K562 (cell line): ENCODE results near the gene ACTL10. TPM values are rescaled to one million over a fixed set of nuclear protein-coding genes. Genes with fewer than 3 reads are reported as not detected.
A peak's percentile ranks its signal among the peaks of the same experiment; 100 is the strongest.

Experiments used
- DEAF1 ChIP-seq: fragments of 450-650 bp; formaldehyde crosslinking; IDR thresholded peaks from 2 replicates; pipeline ENCODE4 v1.4.0; 2020; ENCODE audit warnings: mild to moderate bottlenecking, moderate library complexity
- FOXK2 ChIP-seq, 2 experiments: fragments of 450-650 bp; IDR thresholded peaks in 1 of 2; conservative IDR thresholded peaks in 1 of 2; 2 replicates each; pipeline ENCODE4 v1.6.1; 2016; ENCODE audit warnings: low read depth in 2 of 2, mild to moderate bottlenecking in 1 of 2
- JUN ChIP-seq, 2 experiments: sonication (generic) in 1 of 2; formaldehyde crosslinking in 1 of 2; IDR thresholded peaks; 2 replicates each; pipeline versions ENCODE4 v1.6.1 to v1.8.0; 2012 to 2022; ENCODE audit warnings: borderline replicate concordance in 2 of 2, mild to moderate bottlenecking in 2 of 2, improper control_type of control experiment in 1 of 2, low read depth in 1 of 2, low read length in 1 of 2, missing genetic modification reagents in 1 of 2
- KDM4B ChIP-seq, 2 experiments: fragments of 450-650 bp in 1 of 2; sonication (generic) in 1 of 2; IDR thresholded peaks; 2 replicates each; pipeline ENCODE4 v1.6.1; 2016 to 2017; ENCODE audit warnings: borderline replicate concordance in 2 of 2, antibody characterized with exemption in 1 of 2, low read depth in 1 of 2, mild to moderate bottlenecking in 1 of 2
- NFE2L1 ChIP-seq: fragments of 450-650 bp; IDR thresholded peaks from 2 replicates; pipeline ENCODE4 v1.6.1; 2016; ENCODE audit warnings: missing genetic modification characterization, low read depth, mild to moderate bottlenecking, missing compliant biosample characterization, moderate library complexity, borderline replicate concordance
- PHF20 ChIP-seq: fragments of 450-650 bp; IDR thresholded peaks from 2 replicates; pipeline ENCODE4 v1.6.1; 2018; ENCODE audit not compliant: partially characterized antibody
- POLR2AphosphoS5 ChIP-seq: IDR thresholded peaks from 2 replicates; pipeline ENCODE4 v1.6.1; 2011; ENCODE audit warnings: mild to moderate bottlenecking, low read depth, low read length, moderate library complexity; ENCODE audit not compliant: control insufficient read depth, insufficient read depth
- POLR2H ChIP-seq: IDR thresholded peaks from 2 replicates; pipeline ENCODE4 v1.6.1; 2016; ENCODE audit warnings: missing genetic modification characterization, low read depth, mild to moderate bottlenecking, control low read depth, missing compliant biosample characterization, moderate library complexity
- RBM25 ChIP-seq: fragments of 200-400 bp; formaldehyde crosslinking; IDR thresholded peaks from 2 replicates; pipeline ENCODE4 v1.6.1; 2018; ENCODE audit warnings: low read length, low read depth, moderate library complexity; ENCODE audit not compliant: severe bottlenecking
- SMARCB1 ChIP-seq: IDR thresholded peaks from 2 replicates; pipeline ENCODE4 v1.6.1; 2011; ENCODE audit warnings: improper control_type of control experiment, low read depth; ENCODE audit not compliant: insufficient read length
- SNRNP70 ChIP-seq: fragments of 200-400 bp; formaldehyde crosslinking; optimal IDR thresholded peaks from 2 replicates; pipeline ENCODE3; 2017; ENCODE audit warnings: low read depth, low read length
- TAF1 ChIP-seq: IDR thresholded peaks from 2 replicates; pipeline ENCODE4 v1.6.1; 2011; ENCODE audit warnings: mild to moderate bottlenecking, low read length, moderate library complexity; ENCODE audit not compliant: insufficient read depth, control insufficient read depth, severe bottlenecking; ENCODE audit errors: extremely low read depth
- ZBTB49 ChIP-seq: sonication (generic); formaldehyde crosslinking; IDR thresholded peaks from 2 replicates; pipeline ENCODE4 v1.8.0; 2022; ENCODE audit warnings: missing genetic modification reagents, mild to moderate bottlenecking, borderline replicate concordance
- ZMIZ1 ChIP-seq, 2 experiments: fragments of 150-350 bp in 1 of 2; IDR thresholded peaks; 2 replicates each; pipeline ENCODE4 v1.6.1; 2012 to 2016; ENCODE audit warnings: low read depth in 2 of 2, low read length in 2 of 2, mild to moderate bottlenecking in 1 of 2, moderate library complexity in 1 of 2
- ZNF445 ChIP-seq: fragments of 250-450 bp; sonication (Bioruptor Pico); IDR thresholded peaks from 2 replicates; pipeline ENCODE4 v1.4.0; 2020; ENCODE audit warnings: low read depth, mild to moderate bottlenecking, moderate library complexity
- ZNF639 ChIP-seq, 2 experiments: fragments of 200-800 bp in 1 of 2; sonication (Bioruptor generic) in 1 of 2; sonication (generic) in 1 of 2; formaldehyde crosslinking in 1 of 2; IDR thresholded peaks in 1 of 2; conservative IDR thresholded peaks in 1 of 2; 2 replicates each; pipeline versions ENCODE4 v1.5.0 to v1.6.1; 2016 to 2020; ENCODE audit warnings: missing compliant biosample characterization in 1 of 2, missing genetic modification characterization in 1 of 2, missing genetic modification reagents in 1 of 2
- polyA plus RNA-seq, 8 experiments: library from polyadenylated mRNA; depleted of rRNA in 4 of 8; stranded (reverse) in 5 of 8; unstranded in 3 of 8; fragments of >200 nt; fragmentation: Nextera tagmentation in 2 of 8; fragmentation: Illumina TruSeq in 1 of 8; extraction: Ambion mirVana in 2 of 8; extraction: Trizol in 1 of 8; gene quantifications; 2 replicates each; pipeline versions ENCODE4 v1.2.1 to v1.2.3, GENCODE V29; 2011 to 2014; ENCODE audit warnings: inconsistent platforms in 1 of 8, missing spikeins in 1 of 8
- total RNA-seq, 7 experiments: library from RNA; depleted of rRNA in 6 of 7; stranded (reverse); fragments of >200 nt in 6 of 7; fragmentation: Illumina TruSeq in 2 of 7; extraction: Trizol in 2 of 7; gene quantifications; 2 replicates each; pipeline versions ENCODE4 v1.2.1 to v1.2.3, GENCODE V29; 2011 to 2021; ENCODE audit warnings: low replicate concordance in 1 of 7

ACTL10 gene
- total and polyA plus RNA-seq, 9 of the 15 experiments (the other 6 are each of a cell fraction or from before 2014, with no cell fraction given), result 0.07 to 0.14 TPM; not detected in 7

GRCh38 chr20:33688938-33689424 lies 22.2 kb downstream of the ACTL10 start (continued):
- TF ChIP-seq ZMIZ1 (IDR thresholded peaks at IDR 0.05; ENCODE audit: low read depth in 2 of 2, low read length in 2 of 2) (peak in 1 of 2 experiments; percentile 78; a peak in 2 of 4 replicates), NFE2L1 (tag) (no peak), SNRNP70 (no peak), POLR2AphosphoS5 (peak; percentile 81), POLR2H (tag) (no peak), SMARCB1 (no peak), JUN (IDR thresholded peaks at IDR 0.05; ENCODE audit: borderline replicate concordance, low read depth, low read length) (0 out of 2 replicates have a peak, but pooled peaks have one; percentile 20), JUN (CRISPR knock-in tag; IDR thresholded peaks at IDR 0.05; ENCODE audit: borderline replicate concordance) (no peak), DEAF1 (no peak), FOXK2 (conservative IDR thresholded peaks at IDR 0.05 in 1 of 2, IDR thresholded peaks at IDR 0.05 in 1 of 2; ENCODE audit: low read depth in 2 of 2) (peak; percentile 89 to 92), ZNF445 (CRISPR knock-in tag) (no peak), TAF1 (peak; percentile 21), ZNF639 (CRISPR knock-in tag; conservative IDR thresholded peaks at IDR 0.05 in 1 of 2, IDR thresholded peaks at IDR 0.05 in 1 of 2) (peak in 1 of 2 experiments; percentile 75; a peak in 1 of 4 replicates), ZBTB49 (CRISPR knock-in tag) (no peak), KDM4B (IDR thresholded peaks at IDR 0.05; ENCODE audit: borderline replicate concordance in 2 of 2, low read depth in 1 of 2) (no peak), RBM25 (peak; percentile 96), PHF20 (no peak)
